A673 (cell line): ENCODE data around the gene TRPT1. TPM values are rescaled to one million over a fixed set of nuclear protein-coding genes. Genes with fewer than 3 reads are reported as not detected.

Source experiments
- BruUV-seq: library from RNA; stranded (reverse); fragments of 400-500 nt; replicated peaks from 2 replicates; lab custom pipeline; 2021; lab: Mats Ljungman, UMichigan
- CTCF ChIA-PET: fragments of 300-600 bp; sonication (Branson Sonifier 250); formaldehyde crosslinking; loops from one replicate; lab custom pipeline; 2022; ENCODE audit warnings: antibody characterized with exemption; lab: Charles Lee
- POLR2A ChIA-PET: fragments of 300-600 bp; sonication (Branson Sonifier 250); formaldehyde crosslinking; loops from one replicate; lab custom pipeline; 2022; ENCODE audit warnings: antibody characterized with exemption; ENCODE audit not compliant: low non-redundant PET; lab: Charles Lee
- DNase-seq: peaks from one replicate; pipeline ENCODE4 v3.0.0-alpha.2; 2015; ENCODE audit warnings: low spot score
- H3K27ac ChIP-seq: fragments of 200-600 bp; sonication (generic); 2 replicates; pipeline ENCODE4 v1.5.1; 2016; ENCODE audit warnings: mixed run types, low read depth, mild to moderate bottlenecking, mixed read lengths, antibody characterized with exemption, low read length; ENCODE audit not compliant: poor library complexity, severe bottlenecking
- H3K27me3 ChIP-seq: fragments of 200-600 bp; sonication (generic); replicated peaks from 2 replicates; pipeline ENCODE4 v1.6.1; 2017; ENCODE audit warnings: mixed run types, low read depth, mild to moderate bottlenecking, mixed read lengths, antibody characterized with exemption, low read length; ENCODE audit not compliant: insufficient read depth, poor library complexity
- H3K36me3 ChIP-seq: fragments of 200-600 bp; sonication (generic); 2 replicates; pipeline ENCODE4 v1.6.1; 2016; ENCODE audit warnings: mixed run types, mild to moderate bottlenecking, mixed read lengths, antibody characterized with exemption, low read length; ENCODE audit not compliant: insufficient read depth, poor library complexity, severe bottlenecking
- H3K4me1 ChIP-seq: fragments of 200-600 bp; sonication (generic); 2 replicates; pipeline ENCODE4 v1.6.1; 2017; ENCODE audit warnings: mixed run types, mild to moderate bottlenecking, mixed read lengths, antibody characterized with exemption, low read length; ENCODE audit not compliant: insufficient read depth, poor library complexity, severe bottlenecking
- H3K4me3 ChIP-seq: fragments of 200-600 bp; sonication (generic); 2 replicates; pipeline ENCODE4 v1.5.1; 2016; ENCODE audit warnings: low read depth, mixed run types, mild to moderate bottlenecking, mixed read lengths, low read length; ENCODE audit not compliant: poor library complexity, severe bottlenecking
- H3K9me3 ChIP-seq: fragments of 200-600 bp; sonication (generic); 2 replicates; pipeline ENCODE4 v1.6.1; 2016; ENCODE audit warnings: mixed run types, low read depth, mild to moderate bottlenecking, mixed read lengths, antibody characterized with exemption, low read length; ENCODE audit not compliant: poor library complexity, severe bottlenecking
- EZH2 ChIP-seq: fragments of 200-600 bp; sonication (generic); IDR thresholded peaks from 2 replicates; pipeline ENCODE4 v1.6.1; 2017; ENCODE audit warnings: borderline replicate concordance, low read depth, mild to moderate bottlenecking, mixed read lengths, antibody characterized with exemption, low read length; ENCODE audit not compliant: poor library complexity, severe bottlenecking
- intact Hi-C: fragments of 100-400 bp; cut with micrococcal nuclease; formaldehyde crosslinking; loops from one replicate; pipeline ENCODE4 v1.10.0; 2022; ENCODE audit not compliant: unreplicated experiment
- total RNA-seq: library from RNA; stranded (reverse); gene quantifications from 2 replicates; pipeline ENCODE4 v1.2.3, GENCODE V29; 2021
- TF ChIP-seq, protein P1 (sequence below): fragments of 300-800, 200-600 bp; sonication (generic); conservative IDR thresholded peaks from 2 replicates; pipeline ENCODE4 v1.5.1; 2017; ENCODE audit warnings: low read depth, mild to moderate bottlenecking, antibody characterized with exemption, low read length, moderate library complexity, mixed read lengths

TRPT1 gene
- total RNA-seq, 1 experiment from 2014 or later: 43.6 TPM

DNA sequence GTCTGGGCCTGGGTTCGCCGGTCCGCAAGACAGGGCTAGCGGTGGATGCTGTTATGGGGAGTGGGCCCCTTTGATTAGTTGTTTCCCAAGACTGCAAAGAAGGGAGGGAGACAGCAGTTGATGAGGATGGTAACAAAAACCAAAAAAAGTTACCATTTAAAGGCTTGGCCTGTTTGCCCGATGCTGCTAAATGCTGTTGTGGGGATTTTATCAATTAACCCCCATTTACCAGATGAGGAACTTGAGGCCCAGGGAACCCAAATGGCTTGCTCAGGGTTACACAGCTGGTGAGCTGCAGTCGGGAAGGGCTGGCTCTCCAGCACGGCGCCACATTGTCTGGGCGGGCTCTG is 3.4 kb downstream of the TRPT1 start:
- TF ChIP-seq, protein P1, sequence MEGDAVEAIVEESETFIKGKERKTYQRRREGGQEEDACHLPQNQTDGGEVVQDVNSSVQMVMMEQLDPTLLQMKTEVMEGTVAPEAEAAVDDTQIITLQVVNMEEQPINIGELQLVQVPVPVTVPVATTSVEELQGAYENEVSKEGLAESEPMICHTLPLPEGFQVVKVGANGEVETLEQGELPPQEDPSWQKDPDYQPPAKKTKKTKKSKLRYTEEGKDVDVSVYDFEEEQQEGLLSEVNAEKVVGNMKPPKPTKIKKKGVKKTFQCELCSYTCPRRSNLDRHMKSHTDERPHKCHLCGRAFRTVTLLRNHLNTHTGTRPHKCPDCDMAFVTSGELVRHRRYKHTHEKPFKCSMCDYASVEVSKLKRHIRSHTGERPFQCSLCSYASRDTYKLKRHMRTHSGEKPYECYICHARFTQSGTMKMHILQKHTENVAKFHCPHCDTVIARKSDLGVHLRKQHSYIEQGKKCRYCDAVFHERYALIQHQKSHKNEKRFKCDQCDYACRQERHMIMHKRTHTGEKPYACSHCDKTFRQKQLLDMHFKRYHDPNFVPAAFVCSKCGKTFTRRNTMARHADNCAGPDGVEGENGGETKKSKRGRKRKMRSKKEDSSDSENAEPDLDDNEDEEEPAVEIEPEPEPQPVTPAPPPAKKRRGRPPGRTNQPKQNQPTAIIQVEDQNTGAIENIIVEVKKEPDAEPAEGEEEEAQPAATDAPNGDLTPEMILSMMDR: no peak
- TF ChIP-seq EZH2: no peak
- no TSS peak for BruUV-seq

DNA sequence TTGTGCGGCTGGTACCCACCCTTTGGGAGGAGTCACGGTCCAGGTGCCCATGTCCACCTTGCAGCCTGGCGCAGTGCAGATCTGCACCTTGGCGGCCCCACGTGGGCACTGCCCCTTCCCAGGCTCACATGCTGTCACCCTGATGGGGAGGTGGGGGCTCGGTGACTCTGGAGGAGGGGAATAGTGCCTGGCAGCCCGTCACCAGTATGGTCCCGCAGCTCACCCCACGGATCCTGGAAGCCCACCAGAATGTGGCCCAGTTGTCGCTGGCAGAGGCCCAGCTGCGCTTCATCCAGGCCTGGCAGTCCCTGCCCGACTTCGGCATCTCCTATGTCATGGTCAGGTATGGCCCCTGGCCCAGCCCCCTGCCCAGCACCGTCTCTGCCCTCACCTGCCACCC is 5.2 kb downstream of the TRPT1 start:
- ChIA-PET CTCF (no interaction called here), POLR2A (no interaction called here)
- BruUV-seq: no TSS peak

More for the DNA sequence above, 3.4 kb downstream of the TRPT1 start:
- H3K4me3 ChIP-seq: no peak overlapping the region
- DNase-seq: no peak
- H3K27ac ChIP-seq: peak overlapping the region; percentile 1
- no peaks in the 10 kb centered on the region for H3K27me3 ChIP-seq
- ChIA-PET POLR2A (no interaction called here), CTCF (no interaction called here)
- no peaks in the 10 kb centered on the region for H3K9me3 ChIP-seq
- intact Hi-C loops: no loop called here
- peaks cover 15% of the 10 kb centered on the region for H3K4me1 ChIP-seq
- H3K36me3 ChIP-seq: peaks cover 46% of the 10 kb centered on the region

DNA sequence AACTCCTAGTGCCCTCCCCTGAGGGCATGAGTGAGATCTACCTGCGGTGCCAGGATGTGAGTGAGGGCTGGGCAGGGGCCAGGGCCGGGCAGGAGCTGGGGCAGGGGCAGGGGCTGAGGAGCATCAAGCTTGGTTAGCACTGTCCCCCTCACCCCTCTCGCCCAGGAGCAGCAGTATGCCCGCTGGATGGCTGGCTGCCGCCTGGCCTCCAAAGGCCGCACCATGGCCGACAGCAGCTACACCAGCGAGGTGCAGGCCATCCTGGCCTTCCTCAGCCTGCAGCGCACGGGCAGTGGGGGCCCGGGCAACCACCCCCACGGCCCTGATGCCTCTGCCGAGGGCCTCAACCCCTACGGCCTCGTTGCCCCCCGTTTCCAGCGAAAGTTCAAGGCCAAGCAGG is 5.7 kb downstream of the TRPT1 start:
- TF ChIP-seq EZH2: no peak
- TF ChIP-seq, protein P1: no peak
- peaks cover 10% of the 10 kb centered on the region for H3K4me1 ChIP-seq
- H3K36me3 ChIP-seq: peaks cover 47% of the 10 kb centered on the region
- H3K4me3 ChIP-seq: no peak overlapping the region
- intact Hi-C loops: no loop called here
- H3K27ac ChIP-seq: no peak overlapping the region
- H3K9me3 ChIP-seq: no peaks in the 10 kb centered on the region
- no peak for DNase-seq
- H3K27me3 ChIP-seq: no peaks in the 10 kb centered on the region
- ChIA-PET CTCF (no interaction called here), POLR2A (no interaction called here)
- BruUV-seq: no TSS peak

More for the DNA sequence above, 5.2 kb downstream of the TRPT1 start:
- H3K4me3 ChIP-seq: no peak overlapping the region
- H3K36me3 ChIP-seq: peaks cover 46% of the 10 kb centered on the region
- H3K4me1 ChIP-seq: peaks cover 7% of the 10 kb centered on the region
- TF ChIP-seq, protein P1: no peak
- TF ChIP-seq EZH2: no peak
- intact Hi-C loops: no loop called here
- DNase-seq: no peak
- no peaks in the 10 kb centered on the region for H3K9me3 ChIP-seq
- no peak overlapping the region for H3K27ac ChIP-seq
- no peaks in the 10 kb centered on the region for H3K27me3 ChIP-seq
